Ovary (tissue), 3 donors: Measurements from ENCODE around the gene ANOS1.

ENCODE experiments used
- CTCF ChIP-seq, 3 donors: fragments of 450-650 bp in 2 of 3; fragments of 200-600 bp in 1 of 3; IDR thresholded peaks; one replicate each; pipeline versions ENCODE4 v1.5.1 to v1.8.0; 2016 to 2022; ENCODE audit warnings: antibody characterized with exemption in 3 of 3, mild to moderate bottlenecking in 1 of 3
- EP300 ChIP-seq: sonication (generic); formaldehyde crosslinking; IDR thresholded peaks from one replicate; pipeline ENCODE4 v1.6.1; 2017; ENCODE audit warnings: antibody characterized with exemption
- donor health status: DM: no; HTN: no; CAD: no.

- no peak for TF ChIP-seq CTCF (IDR thresholded peaks at IDR 0.05)
- no peak for TF ChIP-seq EP300
These were observed 14.6 kb downstream of the ANOS1 start for GRCh38 chrX:8717354-8717753.
